HG03095 (cell line): ENCODE data around the gene SORCS2.

ENCODE experiments used
- ATAC-seq: cut with Tn5 transposase; IDR thresholded peaks from one replicate; pipeline ENCODE4 v1.9.1; 2021; ENCODE audit warnings: moderate library complexity; ENCODE audit not compliant: unreplicated experiment

Gene SORCS2

DNA sequence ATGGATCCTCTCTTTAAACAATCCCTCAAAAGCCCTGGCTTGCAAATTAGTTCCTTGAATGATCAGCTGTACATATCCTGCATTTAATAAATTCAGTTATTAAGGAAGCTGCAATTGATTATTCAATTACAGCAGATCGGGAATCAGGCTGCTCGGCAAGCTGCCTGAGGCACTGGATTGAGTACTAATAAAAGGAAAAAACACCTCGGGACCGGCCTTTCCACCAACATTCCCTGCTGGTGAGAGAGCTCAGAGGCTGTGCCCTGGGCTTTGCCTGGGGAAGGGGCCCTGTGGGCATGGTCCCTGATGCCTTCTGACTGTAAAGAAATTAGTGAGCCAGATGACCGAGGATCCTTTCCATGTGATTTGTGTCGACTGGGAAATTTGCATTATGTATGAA is 69.2 kb downstream of the SORCS2 start:
- no peak for ATAC-seq

DNA sequence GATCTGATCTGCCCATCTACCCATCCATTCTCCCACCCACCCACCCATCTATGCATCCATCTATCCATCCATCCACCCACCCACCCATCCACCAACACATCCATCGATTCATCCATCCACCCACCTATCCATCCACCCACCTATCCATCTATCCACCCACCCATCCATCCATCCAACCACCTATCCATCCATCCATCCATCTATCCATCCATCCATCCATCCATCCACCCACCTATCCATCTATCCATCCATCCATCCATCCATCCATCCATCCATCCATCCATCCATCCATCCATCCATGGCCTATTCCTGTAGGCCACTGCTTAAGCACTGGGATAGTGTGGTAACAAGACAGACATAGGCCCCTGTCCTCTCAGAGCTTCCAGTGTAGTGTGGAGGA is 69.8 kb downstream of the SORCS2 start:
- no peak for ATAC-seq

DNA sequence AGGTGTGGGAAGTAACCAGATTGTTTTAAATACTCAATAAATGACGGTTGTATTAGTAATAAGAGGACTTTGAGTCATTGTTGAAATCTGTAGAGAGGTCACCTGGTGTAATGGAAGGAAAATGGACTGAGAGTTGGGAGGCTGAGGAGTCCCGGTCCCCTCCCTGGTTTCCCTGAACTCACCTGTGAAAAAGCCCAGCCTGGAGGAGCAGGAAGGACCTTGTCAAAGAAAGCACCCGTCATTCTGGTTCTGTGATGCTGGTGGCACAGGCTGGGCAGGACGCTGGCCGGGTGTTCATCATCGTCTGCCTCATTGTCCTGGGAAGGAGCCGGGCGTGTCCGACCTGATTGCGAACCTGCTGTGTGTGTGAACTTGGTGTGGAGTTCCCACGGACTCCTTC is 70.8 kb downstream of the SORCS2 start:
- ATAC-seq, result no peak

DNA sequence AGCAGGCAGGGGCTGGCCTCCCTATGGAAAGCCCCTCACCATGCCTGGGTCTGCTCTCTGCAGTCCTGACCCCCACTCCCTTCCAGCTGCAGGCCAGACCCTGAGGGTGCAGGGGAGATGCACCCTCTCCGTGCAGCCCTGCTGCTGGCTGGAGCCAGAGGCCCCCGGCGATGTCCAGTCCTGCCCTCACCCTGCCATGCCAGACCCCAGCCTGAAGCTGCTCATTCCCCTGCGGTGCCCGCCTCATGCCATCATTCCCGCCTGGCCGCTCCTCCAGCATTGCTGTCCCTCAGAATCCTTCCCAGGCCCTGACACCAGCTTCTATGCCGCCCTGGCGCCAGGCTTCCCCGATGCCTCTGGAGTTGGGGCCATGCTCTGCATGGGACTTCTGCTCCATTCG is 72.4 kb downstream of the SORCS2 start:
- ATAC-seq, result no peak

DNA sequence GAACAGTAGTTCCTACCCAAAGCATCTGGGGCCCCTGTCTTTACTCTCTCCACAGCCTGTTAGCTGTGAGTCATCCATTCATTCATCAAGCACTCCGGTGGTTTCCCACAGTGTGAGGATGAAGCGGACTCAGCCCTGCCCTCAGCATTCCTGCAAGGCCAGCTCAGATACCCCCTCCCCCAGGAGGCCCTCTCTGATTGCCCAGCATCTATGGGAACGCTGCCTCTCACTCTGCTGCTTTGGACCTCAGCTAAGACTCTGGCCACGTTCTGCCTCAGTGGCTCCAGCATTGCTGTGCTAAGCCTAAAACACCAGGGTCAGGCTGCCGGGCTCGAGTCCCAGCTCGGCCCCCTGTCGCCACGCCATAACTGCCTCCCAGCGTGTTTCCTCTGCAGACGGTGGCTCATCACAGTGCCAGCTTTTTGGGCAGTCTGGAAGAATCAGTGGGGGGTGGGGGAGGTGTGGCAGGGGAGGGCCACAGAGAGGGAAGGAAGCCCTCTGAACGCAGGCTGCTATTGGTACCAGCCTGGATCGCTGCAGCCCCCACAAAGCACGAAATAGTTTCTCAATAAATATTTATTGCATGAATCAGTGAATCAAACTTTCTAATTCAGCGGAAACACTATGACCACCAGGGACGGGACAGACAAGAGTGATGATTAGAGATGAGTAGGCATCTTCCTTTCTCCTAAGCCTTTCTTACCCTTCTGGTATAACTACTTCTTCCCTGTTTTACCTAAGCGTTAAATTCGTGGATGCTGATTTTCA is 74.4 kb downstream of the SORCS2 start:
- no peak for ATAC-seq

DNA sequence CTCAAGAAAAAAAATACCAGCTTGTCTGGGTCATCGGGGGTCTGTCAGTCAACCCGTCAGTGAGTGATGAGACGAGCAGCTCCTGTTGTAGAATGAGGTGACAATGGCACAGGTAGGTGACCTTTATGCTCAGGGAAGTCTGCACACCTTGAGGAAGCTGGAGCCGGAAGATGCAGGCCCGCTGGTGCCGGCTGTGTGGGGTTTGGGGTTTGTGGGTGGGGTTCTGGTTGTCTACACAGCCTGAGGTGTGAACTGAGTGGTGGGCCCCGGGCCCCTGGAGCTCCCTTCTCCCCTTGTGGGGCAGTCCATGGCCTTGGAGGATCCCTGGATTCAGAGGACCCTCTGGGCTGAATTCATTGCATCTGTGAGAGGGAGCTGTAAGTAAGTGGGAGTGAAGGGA is 75.5 kb downstream of the SORCS2 start:
- ATAC-seq, result no peak

DNA sequence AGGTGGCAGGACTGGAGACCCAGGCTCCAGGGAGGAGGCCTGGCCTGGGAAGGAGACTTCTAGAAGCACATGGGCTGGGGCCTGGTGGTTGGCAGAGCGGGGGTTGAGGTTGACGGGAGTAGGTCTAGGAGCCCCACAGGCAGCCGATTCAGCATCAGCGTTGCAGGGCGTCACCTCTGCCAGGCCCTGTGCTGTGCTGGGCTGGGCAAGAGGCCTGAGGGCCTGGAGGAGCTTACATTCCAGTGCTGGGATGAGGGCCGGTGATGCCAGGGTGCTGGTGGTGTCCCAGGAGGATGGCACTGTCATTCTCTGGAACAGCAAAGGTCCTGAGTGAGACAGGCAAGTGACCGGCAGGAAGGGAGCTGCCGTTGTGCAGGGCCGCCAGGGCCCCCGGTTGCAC is 76.6 kb downstream of the SORCS2 start:
- no peak for ATAC-seq

DNA sequence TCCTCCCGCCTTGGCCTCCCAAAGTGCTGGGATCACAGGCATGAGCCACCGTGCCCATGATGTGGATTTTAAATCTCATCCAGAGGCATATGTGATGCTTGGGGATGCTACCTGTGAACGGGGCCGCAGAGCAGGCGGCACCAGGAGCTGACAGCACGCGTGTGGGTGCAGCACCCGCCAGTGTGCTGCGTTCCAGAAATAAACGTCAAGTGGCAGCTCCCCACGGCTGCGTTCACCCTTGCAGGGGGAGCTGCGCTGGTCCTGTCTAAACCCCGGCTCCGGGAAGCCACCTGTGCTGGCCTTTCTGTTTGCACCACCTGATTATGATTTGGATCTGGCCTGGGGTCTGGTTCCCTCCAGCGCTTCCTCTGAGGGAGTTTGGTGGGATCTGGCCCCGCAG is 77.8 kb downstream of the SORCS2 start:
- ATAC-seq, result no peak

DNA sequence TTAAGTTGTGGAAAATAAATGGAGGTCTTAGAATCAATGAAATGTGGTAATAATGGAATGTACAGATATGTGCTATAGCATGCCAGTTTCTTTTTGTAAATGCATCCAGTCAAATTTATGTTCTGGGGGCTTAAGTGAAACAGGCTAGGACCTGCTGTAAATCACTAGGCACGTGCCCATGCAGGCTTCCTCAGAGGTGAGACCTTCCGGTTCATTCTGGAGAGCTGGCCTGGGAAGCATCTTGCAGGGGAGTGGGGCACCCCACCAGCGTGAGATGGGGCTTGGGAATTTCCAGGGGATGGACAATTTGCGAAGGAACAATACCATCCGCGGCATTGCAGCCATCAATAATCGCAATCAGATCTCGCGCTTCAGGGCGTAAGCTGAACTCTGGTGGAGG is 80.1 kb downstream of the SORCS2 start:
- no peak for ATAC-seq

DNA sequence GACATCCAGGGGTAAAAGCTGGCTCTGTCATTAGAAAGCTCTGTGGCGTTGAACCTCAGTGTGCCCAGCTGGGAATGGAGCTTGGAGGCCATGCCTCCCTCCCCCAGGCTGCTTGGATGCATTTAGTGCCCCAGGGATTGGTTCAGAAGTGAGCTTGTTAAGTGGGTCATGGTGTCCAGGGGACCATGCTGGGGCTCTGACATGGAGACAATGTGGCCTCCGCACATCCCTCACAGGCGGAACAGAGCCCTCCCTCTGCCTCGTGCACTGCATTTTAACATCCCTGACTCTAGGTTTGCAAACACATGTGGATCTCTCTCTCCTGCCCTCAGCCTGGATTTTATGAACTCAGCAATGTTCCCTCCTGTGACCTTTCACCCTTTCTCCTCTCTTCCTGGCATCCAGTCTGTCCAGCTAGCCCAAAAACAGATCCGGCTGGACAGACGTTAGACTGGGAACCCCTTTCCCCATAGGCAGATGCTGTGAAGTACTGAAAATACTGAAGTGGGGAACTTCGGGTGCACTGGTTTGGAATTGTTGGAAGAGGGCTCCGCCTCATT is 81.5 kb downstream of the SORCS2 start:
- ATAC-seq, result no peak

DNA sequence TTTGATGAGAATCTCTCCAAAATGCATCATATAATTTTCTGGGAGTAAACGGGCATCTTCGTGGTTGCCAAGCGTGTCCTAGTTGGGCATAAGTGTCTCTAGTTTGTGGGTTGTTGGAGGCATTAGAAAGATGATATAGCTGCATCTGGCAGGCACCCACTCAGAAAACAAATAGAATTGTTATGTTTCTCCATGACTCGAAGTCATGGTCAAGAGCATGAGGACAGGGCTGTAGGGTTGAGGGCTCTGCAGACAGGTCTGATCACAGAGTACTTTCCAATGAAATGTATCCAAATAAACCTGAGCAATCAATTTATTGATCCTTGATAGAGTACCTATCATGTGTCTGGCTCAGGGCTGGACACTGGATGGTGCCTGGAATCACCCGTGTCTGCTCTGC is 82.7 kb downstream of the SORCS2 start:
- ATAC-seq, result no peak

DNA sequence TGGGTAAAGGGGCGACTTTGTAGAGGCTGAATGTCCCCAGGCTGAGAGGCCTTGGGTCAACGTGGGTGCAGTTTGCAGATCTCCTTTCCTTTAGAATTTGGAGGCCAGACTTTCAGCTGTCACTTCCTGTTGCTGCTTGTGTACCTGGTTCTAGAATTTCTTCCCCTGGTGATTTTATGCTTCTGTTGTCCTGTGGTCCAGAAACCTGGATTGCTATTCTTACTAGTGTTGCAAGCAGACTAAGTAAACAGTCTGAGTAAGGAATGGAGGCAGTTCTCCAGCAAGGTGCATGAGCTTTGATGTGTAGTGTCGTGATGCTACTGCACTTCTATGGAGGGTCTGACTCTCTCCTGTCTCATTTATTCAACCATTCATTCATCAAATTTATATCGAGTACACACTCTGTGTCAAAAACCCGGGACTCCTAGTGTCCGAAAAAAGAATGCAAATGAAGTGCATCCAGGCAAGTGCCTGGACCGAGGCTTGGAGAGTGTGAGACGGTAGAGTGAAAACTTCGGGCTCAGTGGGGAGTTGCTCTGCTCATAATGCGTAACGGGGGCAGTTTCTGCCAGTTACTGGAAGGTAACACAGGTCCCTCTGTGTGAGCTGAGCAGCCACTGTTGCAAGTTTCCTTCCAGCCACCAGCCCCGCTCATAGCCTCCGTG is 83.3 kb downstream of the SORCS2 start:
- no peak for ATAC-seq

DNA sequence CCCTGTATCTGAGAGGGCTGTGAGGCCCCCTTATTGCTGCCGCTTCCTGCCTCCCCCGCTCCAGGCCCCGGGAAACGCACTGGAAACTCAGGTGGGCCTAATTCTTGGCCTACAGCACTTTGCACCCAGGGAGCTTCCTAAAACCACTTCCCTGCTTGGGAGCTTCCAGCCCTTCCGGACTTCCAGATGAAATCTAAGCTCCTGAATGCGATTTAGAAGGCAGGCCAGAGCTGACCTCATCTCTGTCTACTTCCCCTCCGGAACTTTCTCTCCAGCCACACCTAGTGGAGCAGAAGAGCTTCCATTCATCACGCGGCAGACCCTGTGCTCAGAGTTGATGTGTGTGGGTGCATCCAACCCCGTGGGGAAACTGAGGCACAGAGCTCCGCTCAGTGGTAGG is 84.2 kb downstream of the SORCS2 start:
- no peak for ATAC-seq

DNA sequence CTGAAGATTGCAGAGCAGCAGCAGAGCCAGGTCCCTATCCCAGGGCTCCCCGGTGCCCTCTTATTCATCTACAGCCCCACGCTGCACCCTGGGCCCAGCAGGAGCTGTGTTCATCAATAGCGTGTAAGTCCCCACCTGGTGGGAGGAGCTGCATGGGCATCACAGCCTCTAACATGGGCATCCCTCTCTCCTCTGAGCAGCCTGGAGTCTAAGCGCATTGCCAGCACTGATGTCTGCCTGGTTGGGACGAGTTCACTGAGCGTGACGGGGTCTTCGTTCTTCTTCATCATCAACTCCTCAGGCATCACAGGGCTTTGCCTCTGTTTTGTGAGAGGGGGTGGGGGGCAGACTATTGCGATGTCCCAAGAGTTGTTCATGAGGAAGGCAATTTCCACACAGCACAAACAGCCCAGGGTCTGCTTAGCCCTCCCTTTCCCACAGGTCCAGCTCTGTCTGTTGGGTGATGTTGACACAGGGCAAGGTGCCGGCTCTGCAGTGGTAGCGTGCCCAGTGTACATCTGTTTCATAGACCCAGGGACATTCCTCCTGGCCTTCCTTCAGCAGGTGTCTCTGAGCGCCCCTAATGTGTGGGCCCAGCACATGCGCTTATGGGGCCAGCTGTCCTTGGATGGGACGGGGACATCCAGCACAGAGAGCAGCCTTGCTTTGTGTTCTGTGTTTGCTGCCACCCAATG is 85.9 kb downstream of the SORCS2 start:
- no peak for ATAC-seq

DNA sequence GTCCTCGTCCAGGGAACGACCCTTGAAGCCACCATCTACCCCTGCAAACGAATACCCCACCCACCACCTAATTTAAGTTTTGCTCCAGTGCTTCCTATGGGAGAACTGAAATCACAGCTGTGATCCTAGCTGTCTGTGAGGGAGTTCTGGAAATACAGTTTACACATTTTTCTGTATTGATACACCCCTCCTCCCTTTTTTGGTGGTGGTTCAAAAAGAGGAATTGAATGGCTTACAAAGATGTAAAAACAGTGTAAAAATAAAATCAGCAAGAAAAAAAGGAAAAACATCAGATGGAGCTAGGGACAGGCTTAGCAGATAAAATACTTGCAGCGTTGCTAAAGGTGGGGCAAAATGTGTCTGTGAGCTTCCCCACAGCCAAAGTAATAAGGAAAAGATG is 86.6 kb downstream of the SORCS2 start:
- no peak for ATAC-seq

DNA sequence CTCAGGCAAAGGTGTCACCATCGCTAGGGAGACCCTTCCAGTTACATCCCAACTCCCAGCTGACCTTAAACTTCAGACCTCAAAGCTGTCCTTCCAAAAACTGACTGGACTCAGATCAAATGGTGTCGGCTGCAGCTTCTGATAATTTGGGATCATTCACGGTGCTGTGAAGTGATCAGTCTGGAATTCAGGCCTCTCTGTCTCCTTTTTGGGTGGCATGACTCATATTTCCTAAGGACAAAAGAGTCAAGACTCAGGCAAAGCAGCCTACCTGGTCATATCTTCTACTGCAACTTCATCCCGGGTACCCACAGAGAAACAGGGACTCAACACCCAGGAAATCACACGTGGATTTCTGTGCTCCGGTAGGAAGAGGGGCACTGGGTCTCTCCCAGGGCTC is 87.6 kb downstream of the SORCS2 start:
- no peak for ATAC-seq

DNA sequence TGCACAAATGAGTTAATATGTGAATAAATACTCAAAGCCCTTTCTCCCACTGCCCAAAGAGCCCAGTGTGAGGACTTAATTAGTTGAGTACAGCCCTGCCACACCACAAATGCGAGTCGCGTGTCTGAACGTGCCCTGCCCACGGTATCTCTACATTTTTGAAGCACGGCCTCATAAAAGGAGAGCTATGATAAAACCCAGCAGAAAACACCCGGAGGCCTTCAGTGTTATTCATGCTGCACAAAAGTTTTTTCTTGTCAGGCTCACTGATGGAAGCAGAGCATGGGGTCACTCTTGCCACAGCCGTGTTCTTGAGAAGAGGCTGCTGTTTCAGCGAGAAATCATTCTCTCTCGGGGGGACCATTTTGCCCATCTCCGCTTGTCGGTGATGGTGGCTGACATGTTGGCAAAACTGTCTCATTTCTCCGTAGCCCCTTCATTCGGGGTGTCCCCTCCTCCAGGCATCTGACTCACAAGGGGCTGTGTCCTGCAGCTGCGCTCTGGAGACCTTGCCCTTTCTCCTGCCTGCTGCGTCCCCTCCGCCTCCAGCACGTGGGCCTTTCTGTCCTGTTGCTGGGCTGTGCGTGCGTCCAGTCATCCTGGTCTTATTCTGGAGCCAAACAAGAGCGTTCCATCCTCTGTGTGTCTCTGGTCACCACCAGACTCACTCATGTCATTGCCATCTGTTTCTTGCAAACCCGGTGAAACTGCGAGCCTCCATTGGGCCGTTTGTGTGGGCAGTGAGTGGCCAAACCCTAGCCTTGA is 88.8 kb downstream of the SORCS2 start:
- no peak for ATAC-seq

DNA sequence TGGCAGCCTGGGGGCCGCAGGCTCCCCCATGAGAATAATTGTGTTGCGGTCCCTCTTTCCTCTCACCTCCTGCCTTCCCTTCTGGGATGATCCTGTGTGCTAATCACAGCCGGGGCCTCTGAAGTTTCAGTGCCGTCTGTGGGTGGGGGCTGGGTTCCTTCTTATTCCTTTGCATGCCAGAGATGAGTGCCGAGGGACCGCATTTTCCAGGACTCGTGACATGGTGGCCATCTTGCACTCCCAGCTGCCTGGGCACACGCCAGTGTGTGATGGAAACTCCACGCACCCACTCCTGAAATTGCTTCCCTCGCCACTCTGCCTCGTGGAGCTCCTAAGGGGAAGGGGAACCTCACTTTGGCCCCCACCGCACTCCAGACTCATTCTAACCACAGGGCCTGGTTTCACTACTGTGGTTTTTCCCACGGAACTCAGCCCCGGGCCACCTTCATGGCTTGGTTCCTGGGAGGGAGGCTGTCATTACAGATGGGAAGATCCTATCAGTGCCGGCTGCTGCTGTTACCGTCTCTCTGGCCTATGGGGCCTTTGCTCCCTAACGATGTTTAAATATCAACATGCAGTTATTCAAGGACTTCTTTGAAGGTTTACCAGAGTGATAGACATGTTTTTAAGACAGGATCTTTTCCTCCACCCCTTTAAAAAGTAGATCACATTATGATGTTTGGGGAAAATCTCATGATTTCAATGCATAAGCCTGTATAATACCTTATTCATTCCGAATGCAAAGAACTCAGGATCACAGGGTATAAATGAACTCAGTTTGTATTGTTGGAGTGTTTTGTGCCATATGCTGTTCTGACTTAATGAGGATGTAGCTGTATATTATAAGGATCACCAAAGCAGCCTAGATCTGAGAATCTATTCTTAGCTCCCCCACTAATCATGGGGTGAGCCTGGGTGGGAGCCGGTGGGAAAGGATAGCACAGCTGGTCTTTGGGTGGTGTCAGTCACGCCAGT is 89.6 kb downstream of the SORCS2 start:
- ATAC-seq, result no peak

DNA sequence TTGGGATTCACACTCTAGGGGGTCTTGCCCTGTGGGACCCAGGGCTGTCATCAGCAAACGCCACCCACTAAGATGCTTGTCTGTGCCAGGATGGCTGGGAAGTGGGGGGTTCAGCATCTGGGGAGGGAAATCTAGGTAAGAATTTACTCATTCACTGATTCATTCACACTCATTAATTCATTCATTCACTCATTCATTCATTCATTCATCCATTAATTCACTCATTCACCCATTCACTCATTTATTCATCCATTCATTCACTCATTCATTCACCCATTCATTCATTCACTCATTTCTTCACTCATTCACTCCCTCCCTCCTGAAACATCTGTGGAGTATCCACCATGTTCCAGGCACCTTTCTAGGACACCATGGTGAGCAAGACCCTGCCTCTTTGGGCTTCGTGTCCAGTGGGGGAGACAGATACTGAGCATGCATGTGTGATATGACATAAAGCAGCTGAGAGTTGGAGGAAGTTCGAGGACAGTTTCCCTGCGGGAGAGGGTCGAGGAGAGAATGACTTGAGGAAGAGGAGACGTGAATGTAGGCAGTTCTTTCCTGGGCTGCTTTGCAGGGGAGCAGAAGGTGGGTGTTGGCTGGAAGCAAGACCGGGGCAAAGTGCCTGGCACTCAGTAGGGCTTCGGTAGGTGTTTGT is 90.6 kb downstream of the SORCS2 start:
- ATAC-seq, result no peak
